Measurements from ENCODE around the gene INTS6.

INTS6 gene

DNA sequence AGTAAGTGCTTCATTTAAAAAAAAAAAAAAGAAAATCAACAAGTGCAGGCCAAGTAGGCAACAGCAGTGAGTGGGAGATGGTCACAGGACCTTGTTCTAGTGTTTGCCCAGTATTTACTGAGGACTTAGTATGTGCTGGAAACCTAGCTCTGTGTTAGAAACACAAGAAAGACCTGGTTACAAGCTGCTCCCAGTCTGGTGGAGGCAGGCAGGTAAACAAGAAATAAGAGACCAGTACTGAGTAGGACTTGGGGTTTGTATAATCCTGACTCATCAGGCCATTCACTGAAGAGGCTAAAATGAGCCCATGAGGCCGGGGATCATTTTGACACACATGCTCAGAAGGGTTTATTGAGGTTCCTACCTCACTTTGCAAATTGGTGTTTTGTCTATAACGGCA, 134.8 kb downstream of the INTS6 start:
- Histone ChIP-seq H3K36me3 (ENCODE audit: control insufficient read depth in 2 of 2, insufficient read depth in 2 of 2, low read length in 2 of 2) (no peaks in the 10 kb centered on the region), H3K27me3 (ENCODE audit: control insufficient read depth in 1 of 2, insufficient read depth in 2 of 2, low read length in 2 of 2) (no peaks in the 10 kb centered on the region), H3K27ac (ENCODE audit: low read length) (no peak overlapping the region), H3K4me1 (ENCODE audit: control insufficient read depth, insufficient read depth, low read length) (no peaks in the 10 kb centered on the region), H3K9ac (ENCODE audit: low read length in 2 of 2) (no peak overlapping the region), H3K9me3 (ENCODE audit: control insufficient read depth in 2 of 2, low read length in 2 of 2) (no peaks in the 10 kb centered on the region), H3K4me3 (ENCODE audit: low read length in 2 of 2) (no peak overlapping the region)

DNA sequence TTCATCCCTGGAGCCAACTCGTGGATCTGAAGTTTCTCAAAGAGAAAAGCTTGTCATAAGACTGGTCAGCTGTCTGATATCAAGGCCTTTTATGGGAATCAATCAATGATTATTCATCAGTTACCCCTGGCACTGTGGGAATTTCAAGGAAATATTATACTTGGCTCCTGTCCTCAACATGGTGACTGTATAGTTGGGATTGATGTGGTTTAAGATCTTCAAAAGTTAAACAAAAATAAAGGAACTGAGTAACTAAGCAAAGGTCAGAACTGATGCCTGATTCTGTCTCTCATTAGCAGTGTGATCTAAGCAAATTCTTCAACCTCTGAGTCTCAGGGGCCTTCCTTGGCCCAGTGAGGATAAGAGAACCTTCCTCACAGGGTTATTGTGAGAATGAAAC, 135.6 kb downstream of the INTS6 start:
- Histone ChIP-seq H3K4me1 (ENCODE audit: control insufficient read depth, insufficient read depth, low read length) (no peaks in the 10 kb centered on the region), H3K4me3 (ENCODE audit: low read length in 2 of 2) (no peak overlapping the region), H3K27ac (ENCODE audit: low read length) (no peak overlapping the region), H3K9me3 (ENCODE audit: control insufficient read depth in 2 of 2, low read length in 2 of 2) (no peaks in the 10 kb centered on the region), H3K9ac (ENCODE audit: low read length in 2 of 2) (no peak overlapping the region), H3K36me3 (ENCODE audit: control insufficient read depth in 2 of 2, insufficient read depth in 2 of 2, low read length in 2 of 2) (no peaks in the 10 kb centered on the region), H3K27me3 (ENCODE audit: control insufficient read depth in 1 of 2, insufficient read depth in 2 of 2, low read length in 2 of 2) (no peaks in the 10 kb centered on the region)

DNA sequence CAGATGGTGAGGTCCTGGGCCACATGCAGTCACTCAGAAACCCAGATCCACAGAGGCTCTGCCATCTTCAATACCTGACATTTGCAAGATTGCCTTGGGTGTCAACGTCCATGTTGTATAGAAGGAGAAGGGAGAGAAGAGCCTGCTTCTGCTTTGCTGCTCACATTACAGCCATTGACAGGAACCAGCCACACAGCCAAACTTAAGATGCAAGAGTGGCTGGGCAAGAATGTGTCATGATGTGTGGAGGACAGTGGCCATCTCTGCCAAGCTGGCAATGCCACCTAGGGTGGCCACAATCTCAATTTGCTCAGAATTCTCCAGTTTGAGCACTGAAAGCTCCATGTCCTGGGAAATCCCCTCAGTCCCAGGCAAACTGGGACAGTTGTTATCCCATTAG, 139.2 kb downstream of the INTS6 start:
- Histone ChIP-seq H3K27me3 (ENCODE audit: control insufficient read depth in 1 of 2, insufficient read depth in 2 of 2, low read length in 2 of 2) (no peaks in the 10 kb centered on the region), H3K4me1 (ENCODE audit: control insufficient read depth, insufficient read depth, low read length) (no peaks in the 10 kb centered on the region), H3K27ac (ENCODE audit: low read length) (no peak overlapping the region), H3K9ac (ENCODE audit: low read length in 2 of 2) (no peak overlapping the region), H3K4me3 (ENCODE audit: low read length in 2 of 2) (no peak overlapping the region), H3K9me3 (ENCODE audit: control insufficient read depth in 2 of 2, low read length in 2 of 2) (no peaks in the 10 kb centered on the region), H3K36me3 (ENCODE audit: control insufficient read depth in 2 of 2, insufficient read depth in 2 of 2, low read length in 2 of 2) (no peaks in the 10 kb centered on the region)

DNA sequence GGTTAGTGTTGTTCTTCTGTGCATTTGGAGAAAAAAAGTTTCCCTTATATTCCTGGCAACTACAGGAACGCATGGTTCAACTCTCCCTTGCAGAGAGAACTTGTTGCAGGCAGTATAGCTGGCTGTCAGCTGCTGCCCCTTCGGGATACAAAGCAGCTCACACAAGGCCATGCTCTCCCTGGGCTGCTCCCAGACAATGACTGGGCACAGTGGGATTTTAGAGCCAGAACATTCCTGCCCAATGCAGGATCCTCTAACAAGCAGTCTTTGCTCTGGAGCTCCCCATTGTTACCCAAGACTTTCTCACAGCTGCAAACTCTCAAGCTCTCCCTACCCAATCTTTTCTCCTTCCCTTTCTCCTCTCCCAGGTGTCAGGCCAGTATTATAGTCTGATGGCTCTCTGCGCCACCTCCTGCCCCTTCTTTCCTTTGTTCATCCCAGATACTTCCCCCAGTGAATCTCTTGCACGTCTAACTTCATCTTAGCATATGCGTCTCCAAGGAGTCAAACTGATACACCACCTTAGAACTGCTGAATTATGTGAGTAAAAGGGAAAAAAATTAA, 140.8 kb downstream of the INTS6 start:
- Histone ChIP-seq H3K27ac (ENCODE audit: low read length) (no peak overlapping the region), H3K9ac (ENCODE audit: low read length in 2 of 2) (no peak overlapping the region), H3K4me1 (ENCODE audit: control insufficient read depth, insufficient read depth, low read length) (no peaks in the 10 kb centered on the region), H3K9me3 (ENCODE audit: control insufficient read depth in 2 of 2, low read length in 2 of 2) (no peaks in the 10 kb centered on the region), H3K4me3 (ENCODE audit: low read length in 2 of 2) (no peak overlapping the region), H3K27me3 (ENCODE audit: control insufficient read depth in 1 of 2, insufficient read depth in 2 of 2, low read length in 2 of 2) (no peaks in the 10 kb centered on the region), H3K36me3 (ENCODE audit: control insufficient read depth in 2 of 2, insufficient read depth in 2 of 2, low read length in 2 of 2) (no peaks in the 10 kb centered on the region)
